Liver (tissue), 10 donors: ENCODE results near the gene OSGEP. TPM values are rescaled to one million over a fixed set of nuclear protein-coding genes. Genes with fewer than 3 reads are reported as not detected.

Experiments used
- DNase-seq: peaks from one replicate; pipeline ENCODE4 v3.0.0-alpha.2; 2017; ENCODE audit warnings: low spot score
- H3K27ac ChIP-seq, 2 donors: one replicate each; pipeline ENCODE4 v1.7.0; 2013; ENCODE audit warnings: inconsistent platforms in 2 of 2, low read length in 2 of 2, control low read depth in 1 of 2, low read depth in 1 of 2, mild to moderate bottlenecking in 1 of 2
- H3K27me3 ChIP-seq, 4 donors: one replicate each; pipeline versions ENCODE4 v1.6.1 to v1.7.0; 2013; ENCODE audit warnings: low read length in 3 of 4, inconsistent platforms in 1 of 4, mild to moderate bottlenecking in 1 of 4, moderate library complexity in 1 of 4; ENCODE audit not compliant: control insufficient read depth in 4 of 4, insufficient read depth in 4 of 4
- H3K36me3 ChIP-seq, 4 donors: one replicate each; pipeline versions ENCODE4 v1.6.1 to v1.7.0; 2013; ENCODE audit warnings: low read length in 3 of 4, mild to moderate bottlenecking in 3 of 4, low read depth in 1 of 4, moderate library complexity in 1 of 4; ENCODE audit not compliant: control insufficient read depth in 4 of 4, insufficient read depth in 3 of 4
- H3K4me1 ChIP-seq, 4 donors: one replicate each; pipeline versions ENCODE4 v1.6.1 to v1.7.0; 2013; ENCODE audit warnings: low read length in 3 of 4, mild to moderate bottlenecking in 3 of 4, moderate library complexity in 1 of 4; ENCODE audit not compliant: control insufficient read depth in 4 of 4, insufficient read depth in 4 of 4
- H3K4me3 ChIP-seq, 3 donors: one replicate each; pipeline versions ENCODE4 v1.6.1 to v1.7.0; 2013; ENCODE audit warnings: low read length in 3 of 3, control low read depth in 1 of 3, low read depth in 1 of 3, mild to moderate bottlenecking in 1 of 3
- H3K9ac ChIP-seq, 2 donors: one replicate each; pipeline ENCODE4 v1.7.0; 2013; ENCODE audit warnings: low read length in 2 of 2, mild to moderate bottlenecking in 2 of 2, moderate library complexity in 2 of 2, control low read depth in 1 of 2, low read depth in 1 of 2
- H3K9me3 ChIP-seq, 4 donors: one replicate each; pipeline versions ENCODE4 v1.6.1 to v1.7.0; 2013; ENCODE audit warnings: low read length in 3 of 4; ENCODE audit not compliant: control insufficient read depth in 4 of 4
- EGR1 ChIP-seq, 2 donors: IDR thresholded peaks; 2 replicates each; pipeline ENCODE4 v1.6.1; 2016 to 2018; ENCODE audit warnings: antibody characterized with exemption in 2 of 2, low read depth in 2 of 2
- FOXA2 ChIP-seq: IDR thresholded peaks from 2 replicates; pipeline ENCODE4 v1.6.1; 2016; ENCODE audit warnings: antibody characterized with exemption
- GABPA ChIP-seq, 2 donors: IDR thresholded peaks in 1 of 2; conservative IDR thresholded peaks in 1 of 2; 2 replicates each; pipeline ENCODE4 v1.6.1; 2016; ENCODE audit warnings: antibody characterized with exemption in 2 of 2, mild to moderate bottlenecking in 1 of 2, moderate library complexity in 1 of 2
- HNF4G ChIP-seq: IDR thresholded peaks from 2 replicates; pipeline ENCODE4 v1.6.1; 2016; ENCODE audit warnings: antibody characterized with exemption
- JUND ChIP-seq, 2 donors: IDR thresholded peaks; 2 replicates each; pipeline ENCODE4 v1.6.1; 2016; ENCODE audit warnings: antibody characterized with exemption in 2 of 2
- NR2F2 ChIP-seq: IDR thresholded peaks from 2 replicates; pipeline ENCODE4 v1.6.1; 2016; ENCODE audit warnings: antibody characterized with exemption
- RAD21 ChIP-seq, 2 donors: IDR thresholded peaks; 2 replicates each; pipeline ENCODE4 v1.6.1; 2016; ENCODE audit warnings: antibody characterized with exemption in 2 of 2, mild to moderate bottlenecking in 2 of 2
- SP1 ChIP-seq: IDR thresholded peaks from 2 replicates; pipeline ENCODE4 v1.6.1; 2018; ENCODE audit warnings: antibody characterized with exemption, mild to moderate bottlenecking
- WGBS: extraction: QIAGEN DNeasy Blood & Tissue Kit; methylation state at CpG from one replicate; pipeline ENCODE4 v1.1.7; 2013; 5-methylcytosine and 5-hydroxymethylcytosine counted together
- polyA plus RNA-seq, 2 donors: library from polyadenylated mRNA; stranded (reverse) in 1 of 2; unstranded in 1 of 2; fragments of 200-250 nt in 1 of 2; fragments of >200 nt in 1 of 2; fragmentation: Nextera tagmentation in 1 of 2; extraction: Ambion mirVana in 1 of 2; gene quantifications; one replicate each; pipeline versions ENCODE4 v1.2.1 to v1.2.3, GENCODE V29; 2013 to 2015
- small RNA-seq: library from RNA; depleted of rRNA; stranded (forward); fragments of <200 nt; gene quantifications from one replicate; pipeline ENCODE3, GENCODE V24; 2014
- total RNA-seq, 2 donors: library from RNA; depleted of rRNA; stranded (reverse); fragments of >200 nt; gene quantifications; one replicate each; pipeline ENCODE4 v1.2.3, GENCODE V29; 2014
- TF ChIP-seq, protein P1 (sequence below): IDR thresholded peaks from 2 replicates; pipeline ENCODE4 v1.6.1; 2016; ENCODE audit warnings: antibody characterized with exemption
- TF ChIP-seq, protein P2 (sequence below): IDR thresholded peaks from 2 replicates; pipeline ENCODE4 v1.6.1; 2016; ENCODE audit warnings: antibody characterized with exemption, mild to moderate bottlenecking
- TF ChIP-seq, protein P3 (sequence below): IDR thresholded peaks from 2 replicates; pipeline ENCODE4 v1.6.1; 2016; ENCODE audit warnings: antibody characterized with exemption
- TF ChIP-seq, protein P4 (sequence below): fragments of 150-350 bp; IDR thresholded peaks from 2 replicates; pipeline ENCODE4 v1.5.1; 2017; ENCODE audit warnings: improper control_type of control experiment, low read depth, low read length; ENCODE audit not compliant: missing input control
- donor health status: healthy.
- donor health status: healthy.
- donor health status: healthy.
- donor health status: healthy.
- donor health status: healthy.

The OSGEP gene
- total and polyA plus RNA-seq, 4 donors: 18.1 to 39.0 (median 24.8) TPM

DNA sequence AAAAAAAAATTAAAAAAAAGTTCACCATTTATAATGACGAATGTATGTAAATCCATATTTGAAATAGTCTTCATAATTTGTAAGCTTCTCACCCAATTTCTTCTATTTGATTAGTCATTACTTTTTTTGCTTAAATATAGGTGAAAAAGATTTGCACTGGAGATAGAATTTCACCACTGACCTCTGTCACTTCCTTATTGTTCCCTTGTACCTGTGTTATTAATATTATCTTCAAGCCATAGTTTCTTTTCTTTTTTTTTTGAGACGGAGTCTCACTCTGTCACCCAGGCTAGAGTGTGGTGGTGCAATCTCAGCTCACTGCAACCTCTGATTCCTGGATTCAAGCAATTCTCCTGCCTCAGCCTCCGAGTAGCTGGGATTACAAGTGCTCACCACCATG lies 57.1 kb downstream of the OSGEP start:
- H3K4me3 ChIP-seq: no peak overlapping the region
- H3K4me1 ChIP-seq: no peaks in the 10 kb centered on the region
- DNase-seq: no peak
- no peaks in the 10 kb centered on the region for H3K9me3 ChIP-seq
- peaks cover 9 to 38% (median 26%) of the 10 kb centered on the region in 4 donors for H3K36me3 ChIP-seq
- no peak overlapping the region for H3K27ac ChIP-seq
- H3K9ac ChIP-seq: no peak overlapping the region
- H3K27me3 ChIP-seq: no peaks in the 10 kb centered on the region
- TF ChIP-seq, protein P1, sequence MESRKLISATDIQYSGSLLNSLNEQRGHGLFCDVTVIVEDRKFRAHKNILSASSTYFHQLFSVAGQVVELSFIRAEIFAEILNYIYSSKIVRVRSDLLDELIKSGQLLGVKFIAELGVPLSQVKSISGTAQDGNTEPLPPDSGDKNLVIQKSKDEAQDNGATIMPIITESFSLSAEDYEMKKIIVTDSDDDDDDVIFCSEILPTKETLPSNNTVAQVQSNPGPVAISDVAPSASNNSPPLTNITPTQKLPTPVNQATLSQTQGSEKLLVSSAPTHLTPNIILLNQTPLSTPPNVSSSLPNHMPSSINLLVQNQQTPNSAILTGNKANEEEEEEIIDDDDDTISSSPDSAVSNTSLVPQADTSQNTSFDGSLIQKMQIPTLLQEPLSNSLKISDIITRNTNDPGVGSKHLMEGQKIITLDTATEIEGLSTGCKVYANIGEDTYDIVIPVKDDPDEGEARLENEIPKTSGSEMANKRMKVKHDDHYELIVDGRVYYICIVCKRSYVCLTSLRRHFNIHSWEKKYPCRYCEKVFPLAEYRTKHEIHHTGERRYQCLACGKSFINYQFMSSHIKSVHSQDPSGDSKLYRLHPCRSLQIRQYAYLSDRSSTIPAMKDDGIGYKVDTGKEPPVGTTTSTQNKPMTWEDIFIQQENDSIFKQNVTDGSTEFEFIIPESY: no peak
- TF ChIP-seq HNF4G (no peak), RAD21 (IDR thresholded peaks at IDR 0.05) (no peak), FOXA2 (no peak), JUND (IDR thresholded peaks at IDR 0.05) (no peak), EGR1 (IDR thresholded peaks at IDR 0.05; ENCODE audit: low read depth in 2 of 2) (no peak), GABPA (IDR thresholded peaks at IDR 0.05 in 1 of 2, conservative IDR thresholded peaks at IDR 0.05 in 1 of 2) (no peak), NR2F2 (no peak), SP1 (no peak)
- TF ChIP-seq, protein P2, sequence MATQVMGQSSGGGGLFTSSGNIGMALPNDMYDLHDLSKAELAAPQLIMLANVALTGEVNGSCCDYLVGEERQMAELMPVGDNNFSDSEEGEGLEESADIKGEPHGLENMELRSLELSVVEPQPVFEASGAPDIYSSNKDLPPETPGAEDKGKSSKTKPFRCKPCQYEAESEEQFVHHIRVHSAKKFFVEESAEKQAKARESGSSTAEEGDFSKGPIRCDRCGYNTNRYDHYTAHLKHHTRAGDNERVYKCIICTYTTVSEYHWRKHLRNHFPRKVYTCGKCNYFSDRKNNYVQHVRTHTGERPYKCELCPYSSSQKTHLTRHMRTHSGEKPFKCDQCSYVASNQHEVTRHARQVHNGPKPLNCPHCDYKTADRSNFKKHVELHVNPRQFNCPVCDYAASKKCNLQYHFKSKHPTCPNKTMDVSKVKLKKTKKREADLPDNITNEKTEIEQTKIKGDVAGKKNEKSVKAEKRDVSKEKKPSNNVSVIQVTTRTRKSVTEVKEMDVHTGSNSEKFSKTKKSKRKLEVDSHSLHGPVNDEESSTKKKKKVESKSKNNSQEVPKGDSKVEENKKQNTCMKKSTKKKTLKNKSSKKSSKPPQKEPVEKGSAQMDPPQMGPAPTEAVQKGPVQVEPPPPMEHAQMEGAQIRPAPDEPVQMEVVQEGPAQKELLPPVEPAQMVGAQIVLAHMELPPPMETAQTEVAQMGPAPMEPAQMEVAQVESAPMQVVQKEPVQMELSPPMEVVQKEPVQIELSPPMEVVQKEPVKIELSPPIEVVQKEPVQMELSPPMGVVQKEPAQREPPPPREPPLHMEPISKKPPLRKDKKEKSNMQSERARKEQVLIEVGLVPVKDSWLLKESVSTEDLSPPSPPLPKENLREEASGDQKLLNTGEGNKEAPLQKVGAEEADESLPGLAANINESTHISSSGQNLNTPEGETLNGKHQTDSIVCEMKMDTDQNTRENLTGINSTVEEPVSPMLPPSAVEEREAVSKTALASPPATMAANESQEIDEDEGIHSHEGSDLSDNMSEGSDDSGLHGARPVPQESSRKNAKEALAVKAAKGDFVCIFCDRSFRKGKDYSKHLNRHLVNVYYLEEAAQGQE: no peak
- TF ChIP-seq, protein P3, sequence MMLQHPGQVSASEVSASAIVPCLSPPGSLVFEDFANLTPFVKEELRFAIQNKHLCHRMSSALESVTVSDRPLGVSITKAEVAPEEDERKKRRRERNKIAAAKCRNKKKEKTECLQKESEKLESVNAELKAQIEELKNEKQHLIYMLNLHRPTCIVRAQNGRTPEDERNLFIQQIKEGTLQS: no peak
- TF ChIP-seq, protein P4, sequence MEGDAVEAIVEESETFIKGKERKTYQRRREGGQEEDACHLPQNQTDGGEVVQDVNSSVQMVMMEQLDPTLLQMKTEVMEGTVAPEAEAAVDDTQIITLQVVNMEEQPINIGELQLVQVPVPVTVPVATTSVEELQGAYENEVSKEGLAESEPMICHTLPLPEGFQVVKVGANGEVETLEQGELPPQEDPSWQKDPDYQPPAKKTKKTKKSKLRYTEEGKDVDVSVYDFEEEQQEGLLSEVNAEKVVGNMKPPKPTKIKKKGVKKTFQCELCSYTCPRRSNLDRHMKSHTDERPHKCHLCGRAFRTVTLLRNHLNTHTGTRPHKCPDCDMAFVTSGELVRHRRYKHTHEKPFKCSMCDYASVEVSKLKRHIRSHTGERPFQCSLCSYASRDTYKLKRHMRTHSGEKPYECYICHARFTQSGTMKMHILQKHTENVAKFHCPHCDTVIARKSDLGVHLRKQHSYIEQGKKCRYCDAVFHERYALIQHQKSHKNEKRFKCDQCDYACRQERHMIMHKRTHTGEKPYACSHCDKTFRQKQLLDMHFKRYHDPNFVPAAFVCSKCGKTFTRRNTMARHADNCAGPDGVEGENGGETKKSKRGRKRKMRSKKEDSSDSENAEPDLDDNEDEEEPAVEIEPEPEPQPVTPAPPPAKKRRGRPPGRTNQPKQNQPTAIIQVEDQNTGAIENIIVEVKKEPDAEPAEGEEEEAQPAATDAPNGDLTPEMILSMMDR: no peak
- WGBS: 96% methylated on average over 3 of the region's 3 CpGs

Small RNA genes lying within 50 kb of the gene (small RNA-seq; reads per million reads assigned to genes)
- not detected for gene RNA5SP382

Other genes with a start within 250 kb of the OSGEP start
- gene OR11H6, start 231.1 kb downstream of the OSGEP start, total RNA-seq: not detected
- gene OR11H6, start 231.1 kb downstream of the OSGEP start, polyA plus RNA-seq: not detected
- gene OR11H7, start 225.8 kb downstream of the OSGEP start, total RNA-seq: not detected
- not detected for gene OR11H7, start 225.8 kb downstream of the OSGEP start, polyA plus RNA-seq
- not detected for gene OR11H4, start 215.5 kb downstream of the OSGEP start, total RNA-seq
- not detected for gene OR11H4, start 215.5 kb downstream of the OSGEP start, polyA plus RNA-seq
- 1 to 10 TPM; 5.2 to 8.3 TPM for gene TTC5, start 148.9 kb downstream of the OSGEP start, total RNA-seq
- 1 to 10 TPM; 2.5 to 3.3 TPM for gene TTC5, start 148.9 kb downstream of the OSGEP start, polyA plus RNA-seq
- gene CCNB1IP1, start 121.5 kb downstream of the OSGEP start, total RNA-seq: 10 to 100 TPM; 14.5 to 31.0 TPM
- gene CCNB1IP1, start 121.5 kb downstream of the OSGEP start, polyA plus RNA-seq: 10 to 100 TPM; 14.9 to 16.5 TPM
- 1 to 10 TPM; 7.1 to 7.2 TPM for gene PARP2, start 111.2 kb downstream of the OSGEP start, total RNA-seq
- gene PARP2, start 111.2 kb downstream of the OSGEP start, polyA plus RNA-seq: 10 to 100 TPM in 1 of 2 donors, 1 to 10 TPM in 1; 5.6 to 13.3 TPM
- gene TEP1, start 41.3 kb downstream of the OSGEP start, total RNA-seq: 10 to 100 TPM in 1 of 2 donors, 1 to 10 TPM in 1; 8.7 to 20.7 TPM
- 1 to 10 TPM; 3.9 to 6.5 TPM for gene TEP1, start 41.3 kb downstream of the OSGEP start, polyA plus RNA-seq
- gene KLHL33, start 18.6 kb downstream of the OSGEP start, total RNA-seq: under 1 TPM; 0.17 to 0.23 TPM
- under 1 TPM; 0.06 to 0.14 TPM for gene KLHL33, start 18.6 kb downstream of the OSGEP start, polyA plus RNA-seq
- 10 to 100 TPM; 32.4 to 43.2 TPM for gene APEX1, start 414 bp upstream of the OSGEP start, total RNA-seq
- gene APEX1, start 414 bp upstream of the OSGEP start, polyA plus RNA-seq: 10 to 100 TPM; 50.3 to 64.5 TPM
- 10 to 100 TPM; 14.1 to 14.6 TPM for gene PIP4P1, start 6.6 kb upstream of the OSGEP start, total RNA-seq
- 10 to 100 TPM; 13.2 to 14.9 TPM for gene PIP4P1, start 6.6 kb upstream of the OSGEP start, polyA plus RNA-seq
- gene PNP, start 14.6 kb upstream of the OSGEP start, total RNA-seq: 100 to 1,000 TPM in 1 of 2 donors, 10 to 100 TPM in 1; 41.8 to 156 TPM
- gene PNP, start 14.6 kb upstream of the OSGEP start, polyA plus RNA-seq: 10 to 100 TPM; 22.9 to 29.9 TPM
- gene RNASE10, start 50.7 kb upstream of the OSGEP start, total RNA-seq: under 1 TPM in 1 of 2 donors, not detected in 1; 0.19 TPM
- not detected for gene RNASE10, start 50.7 kb upstream of the OSGEP start, polyA plus RNA-seq
- not detected for gene RNASE9, start 106.2 kb upstream of the OSGEP start, total RNA-seq
- gene RNASE9, start 106.2 kb upstream of the OSGEP start, polyA plus RNA-seq: not detected
- not detected for gene RNASE11, start 133.2 kb upstream of the OSGEP start, total RNA-seq
- not detected for gene RNASE11, start 133.2 kb upstream of the OSGEP start, polyA plus RNA-seq
- gene RNASE12, start 136.6 kb upstream of the OSGEP start, total RNA-seq: not detected
- gene RNASE12, start 136.6 kb upstream of the OSGEP start, polyA plus RNA-seq: not detected
- gene OR6S1, start 186.9 kb upstream of the OSGEP start, total RNA-seq: not detected
- gene OR6S1, start 186.9 kb upstream of the OSGEP start, polyA plus RNA-seq: not detected
- gene RNASE4, start 229.7 kb upstream of the OSGEP start, total RNA-seq: 100 to 1,000 TPM; 129 to 191 TPM
- gene RNASE4, start 229.7 kb upstream of the OSGEP start, polyA plus RNA-seq: 100 to 1,000 TPM; 176 to 319 TPM
- gene ANG, start 234.0 kb upstream of the OSGEP start, total RNA-seq: 1,000 to 10,000 TPM in 1 of 2 donors, 100 to 1,000 TPM in 1; 153 to 1,589 TPM
- 1,000 to 10,000 TPM; 1,170 to 2,524 TPM for gene ANG, start 234.0 kb upstream of the OSGEP start, polyA plus RNA-seq